Astrocyte (in vitro differentiated cells and primary cell): ENCODE measurements around the gene SAMD14. TPM values are rescaled to one million over a fixed set of nuclear protein-coding genes. Genes with fewer than 3 reads are reported as not detected.

Experiments
- DNase-seq: peaks from one replicate; pipeline ENCODE4 v3.0.0-alpha.2; 2010; ENCODE audit warnings: low read depth
- FAIRE-seq: peaks from 2 replicates; lab custom pipeline; 2011; peaks lifted over from hg19 to GRCh38; lab: Jason Lieb, UNC
- H2AFZ ChIP-seq: 2 replicates; pipeline ENCODE4 v1.6.0; 2012; ENCODE audit warnings: low read depth, low read length, inconsistent platforms
- H3K27ac ChIP-seq: 2 replicates; pipeline ENCODE4 v1.5.1; 2011; ENCODE audit warnings: low read depth, low read length, inconsistent platforms
- H3K27me3 ChIP-seq: 2 replicates; pipeline ENCODE4 v1.6.0; 2011; ENCODE audit warnings: low read length, inconsistent platforms; ENCODE audit not compliant: insufficient read depth
- H3K36me3 ChIP-seq: 2 replicates; pipeline ENCODE4 v1.5.1; 2011; ENCODE audit warnings: low read length, inconsistent platforms; ENCODE audit not compliant: insufficient read depth
- H3K4me1 ChIP-seq: 2 replicates; pipeline ENCODE4 v1.5.1; 2011; ENCODE audit warnings: low read length, inconsistent platforms; ENCODE audit not compliant: insufficient read depth
- H3K4me2 ChIP-seq: 2 replicates; pipeline ENCODE4 v1.6.0; 2012; ENCODE audit warnings: low read length, inconsistent platforms
- H3K4me3 ChIP-seq: 2 replicates; pipeline ENCODE4 v1.5.1; 2011; ENCODE audit warnings: low read depth, mild to moderate bottlenecking, low read length, inconsistent platforms; ENCODE audit not compliant: insufficient read depth
- H3K79me2 ChIP-seq: 2 replicates; pipeline ENCODE4 v1.6.0; 2012; ENCODE audit warnings: mild to moderate bottlenecking, low read length, inconsistent platforms; ENCODE audit not compliant: insufficient read depth
- H3K9ac ChIP-seq: 2 replicates; pipeline ENCODE4 v1.6.0; 2012; ENCODE audit warnings: mild to moderate bottlenecking, low read length, inconsistent platforms
- H3K9me3 ChIP-seq: 2 replicates; pipeline ENCODE4 v1.5.1; 2012; ENCODE audit warnings: low read depth, mild to moderate bottlenecking, low read length, inconsistent platforms; ENCODE audit not compliant: insufficient read depth
- H4K20me1 ChIP-seq: 2 replicates; pipeline ENCODE4 v1.6.0; 2012; ENCODE audit warnings: low read length, inconsistent platforms; ENCODE audit not compliant: insufficient read depth
- H3K27ac Mint-ChIP-seq: one replicate; pipeline ENCODE4 v1.8.0; 2021; ENCODE audit warnings: mild to moderate bottlenecking, mixed read lengths; ENCODE audit not compliant: unreplicated experiment
- H3K27me3 Mint-ChIP-seq: one replicate; pipeline ENCODE4 v1.8.0; 2021; ENCODE audit warnings: low read depth, mixed read lengths; ENCODE audit not compliant: unreplicated experiment
- H3K36me3 Mint-ChIP-seq: one replicate; pipeline ENCODE4 v1.8.0; 2021; ENCODE audit warnings: low read depth, mixed read lengths; ENCODE audit not compliant: unreplicated experiment
- H3K4me1 Mint-ChIP-seq: one replicate; pipeline ENCODE4 v1.8.0; 2021; ENCODE audit warnings: low read depth, mixed read lengths; ENCODE audit not compliant: unreplicated experiment
- H3K4me3 Mint-ChIP-seq: one replicate; pipeline ENCODE4 v1.8.0; 2021; ENCODE audit warnings: mild to moderate bottlenecking, moderate library complexity, mixed read lengths; ENCODE audit not compliant: unreplicated experiment
- H3K9me3 Mint-ChIP-seq: one replicate; pipeline ENCODE4 v1.8.0; 2021; ENCODE audit warnings: mild to moderate bottlenecking, mixed read lengths; ENCODE audit not compliant: unreplicated experiment
- CTCF ChIP-seq: IDR thresholded peaks from 2 replicates; pipeline ENCODE4 v1.5.1; 2011; ENCODE audit warnings: low read depth, mild to moderate bottlenecking, inconsistent platforms, low read length, moderate library complexity; ENCODE audit not compliant: insufficient read depth
- EZH2 ChIP-seq: IDR thresholded peaks from 2 replicates; pipeline ENCODE4 v1.6.1; 2012; ENCODE audit warnings: mild to moderate bottlenecking, low read length, inconsistent platforms; ENCODE audit not compliant: insufficient read depth
- total RNA-seq: library from RNA; stranded (reverse); gene quantifications from 2 replicates; pipeline ENCODE4 v1.2.1, GENCODE V29; 2021

SAMD14 gene
- total RNA-seq, 1 donor from 2014 or later: 10.8 TPM

GRCh38 chr17:50109785-50110184 is 20.2 kb downstream of the SAMD14 start:
- no peak for FAIRE-seq
- Mint-ChIP-seq H3K27ac (no peak overlapping the region), H3K4me1 (peaks cover 8% of the 10 kb centered on the region), H3K9me3 (no peaks in the 10 kb centered on the region), H3K36me3 (peaks cover 23% of the 10 kb centered on the region), H3K4me3 (no peak overlapping the region), H3K27me3 (no peaks in the 10 kb centered on the region)
- Histone ChIP-seq H2AFZ (no peak overlapping the region), H3K4me2 (no peak overlapping the region), H3K9me3 (no peaks in the 10 kb centered on the region), H3K79me2 (no peaks in the 10 kb centered on the region), H3K9ac (no peak overlapping the region), H3K4me1 (peaks cover 10% of the 10 kb centered on the region), H3K27me3 (no peaks in the 10 kb centered on the region), H4K20me1 (no peaks in the 10 kb centered on the region), H3K36me3 (no peaks in the 10 kb centered on the region), H3K4me3 (no peak overlapping the region), H3K27ac (no peak overlapping the region)
- DNase-seq: no peak
- TF ChIP-seq EZH2 (no peak), CTCF (no peak)

- Mint-ChIP-seq H3K27me3 (no peaks in the 10 kb centered on the region), H3K27ac (no peak overlapping the region), H3K4me3 (no peak overlapping the region), H3K36me3 (peaks cover 23% of the 10 kb centered on the region), H3K4me1 (peaks cover 8% of the 10 kb centered on the region), H3K9me3 (no peaks in the 10 kb centered on the region)
- FAIRE-seq (no peak), DNase-seq (no peak)
- Histone ChIP-seq H3K4me2 (no peak overlapping the region), H3K27me3 (no peaks in the 10 kb centered on the region), H3K4me1 (peaks cover 10% of the 10 kb centered on the region), H3K79me2 (no peaks in the 10 kb centered on the region), H3K4me3 (no peak overlapping the region), H3K9ac (no peak overlapping the region), H3K36me3 (no peaks in the 10 kb centered on the region), H3K27ac (no peak overlapping the region), H2AFZ (no peak overlapping the region), H4K20me1 (no peaks in the 10 kb centered on the region), H3K9me3 (no peaks in the 10 kb centered on the region)
- no peak for TF ChIP-seq CTCF
- no peak for TF ChIP-seq EZH2
These were observed 20.8 kb downstream of the SAMD14 start for GRCh38 chr17:50109207-50109606.

GRCh38 chr17:50108556-50108955 is 21.4 kb downstream of the SAMD14 start:
- TF ChIP-seq EZH2: no peak
- TF ChIP-seq CTCF: no peak
- no peak for FAIRE-seq
- Histone ChIP-seq H3K9me3 (no peaks in the 10 kb centered on the region), H4K20me1 (peaks cover 3% of the 10 kb centered on the region), H3K27me3 (no peaks in the 10 kb centered on the region), H3K27ac (no peak overlapping the region), H3K4me1 (peaks cover 10% of the 10 kb centered on the region), H3K9ac (no peak overlapping the region), H3K4me3 (no peak overlapping the region), H3K4me2 (no peak overlapping the region), H2AFZ (no peak overlapping the region), H3K36me3 (no peaks in the 10 kb centered on the region), H3K79me2 (no peaks in the 10 kb centered on the region)
- Mint-ChIP-seq H3K27ac (no peak overlapping the region), H3K9me3 (no peaks in the 10 kb centered on the region), H3K4me3 (no peak overlapping the region), H3K36me3 (peaks cover 23% of the 10 kb centered on the region), H3K4me1 (peaks cover 8% of the 10 kb centered on the region), H3K27me3 (no peaks in the 10 kb centered on the region)
- DNase-seq: no peak
